GM18861 (cell line): ENCODE results near the gene MIOX.
A peak's percentile ranks its signal among the peaks of the same experiment; 100 is the strongest.

Experiments
- ATAC-seq: cut with Tn5 transposase; IDR thresholded peaks from one replicate; pipeline ENCODE4 v1.9.1; 2021; ENCODE audit not compliant: unreplicated experiment

MIOX gene

DNA sequence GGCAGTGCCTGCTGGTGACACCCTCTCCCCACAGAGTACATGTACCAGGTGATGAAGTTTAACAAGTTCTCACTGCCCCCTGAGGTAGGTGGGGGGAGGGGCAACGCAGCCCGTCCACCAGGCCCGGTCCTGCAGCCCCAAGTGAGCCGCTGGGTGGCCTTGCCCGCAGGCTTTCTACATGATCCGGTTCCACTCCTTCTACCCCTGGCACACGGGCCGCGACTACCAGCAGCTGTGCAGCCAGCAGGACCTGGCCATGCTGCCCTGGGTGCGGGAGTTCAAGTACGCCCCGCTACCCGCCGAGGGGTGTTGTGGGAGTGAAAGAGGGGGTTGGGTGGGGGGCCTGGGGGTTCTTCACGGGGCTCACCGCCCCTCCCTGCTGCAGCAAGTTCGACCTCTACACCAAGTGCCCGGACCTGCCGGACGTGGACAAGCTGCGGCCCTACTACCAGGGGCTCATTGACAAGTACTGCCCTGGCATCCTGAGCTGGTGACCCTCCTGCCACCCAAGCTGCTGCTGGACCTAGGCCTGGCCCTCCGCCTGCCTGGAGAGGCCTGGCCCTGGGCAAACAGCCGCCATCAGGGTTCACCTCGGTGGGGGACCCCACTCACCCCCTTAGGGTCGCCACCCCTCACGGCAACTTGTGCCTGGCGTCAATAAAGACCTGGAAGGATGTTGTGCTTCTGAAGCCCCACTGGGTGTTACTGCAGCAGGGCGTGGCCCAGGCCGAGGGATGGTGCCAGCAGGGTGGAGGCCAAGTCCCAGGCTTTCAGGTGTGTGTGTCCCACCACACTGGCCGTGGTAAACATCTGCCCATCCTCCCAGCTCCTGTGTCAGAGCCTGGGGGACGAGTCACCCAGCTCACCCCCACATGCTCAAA is 2.9 kb downstream of the MIOX start:
- no peak for ATAC-seq

DNA sequence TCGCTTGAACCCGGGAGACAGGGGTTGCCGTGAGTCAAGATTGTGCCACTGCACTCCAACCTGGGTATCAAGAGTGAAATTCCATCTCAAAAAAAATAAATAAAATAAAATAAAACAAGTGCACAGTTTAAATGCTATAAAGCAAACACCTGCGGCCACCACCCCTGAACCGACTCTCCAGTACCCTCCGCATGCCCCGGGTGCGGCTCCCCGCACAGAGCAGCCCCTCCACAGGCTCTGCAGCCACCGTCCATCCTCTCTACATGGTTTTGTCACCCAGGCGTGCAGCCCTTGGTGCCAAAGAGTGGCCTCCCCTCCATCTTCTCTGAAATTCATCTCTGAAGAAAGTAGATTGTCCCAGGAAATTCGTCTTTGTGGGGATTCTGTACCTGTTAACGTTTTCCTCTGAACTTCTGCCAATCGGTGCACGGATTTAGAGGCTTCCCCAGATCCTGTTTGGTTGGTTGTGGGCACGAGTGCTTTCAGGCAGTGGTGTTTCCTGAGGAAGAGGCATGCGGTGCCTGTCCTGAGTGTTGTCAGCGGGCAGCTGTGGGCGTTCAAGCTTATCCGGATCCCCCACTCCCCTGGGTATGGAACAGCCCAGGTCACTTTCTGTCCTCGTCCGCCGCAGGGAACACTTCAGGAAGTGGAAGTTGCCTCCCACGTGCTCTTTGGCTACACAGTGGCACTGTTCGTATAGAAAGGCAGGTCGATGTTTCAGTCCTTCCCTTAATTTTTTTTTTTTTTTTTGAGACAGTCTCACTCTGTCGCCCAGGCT is 4.1 kb downstream of the MIOX start:
- ATAC-seq = no peak

DNA sequence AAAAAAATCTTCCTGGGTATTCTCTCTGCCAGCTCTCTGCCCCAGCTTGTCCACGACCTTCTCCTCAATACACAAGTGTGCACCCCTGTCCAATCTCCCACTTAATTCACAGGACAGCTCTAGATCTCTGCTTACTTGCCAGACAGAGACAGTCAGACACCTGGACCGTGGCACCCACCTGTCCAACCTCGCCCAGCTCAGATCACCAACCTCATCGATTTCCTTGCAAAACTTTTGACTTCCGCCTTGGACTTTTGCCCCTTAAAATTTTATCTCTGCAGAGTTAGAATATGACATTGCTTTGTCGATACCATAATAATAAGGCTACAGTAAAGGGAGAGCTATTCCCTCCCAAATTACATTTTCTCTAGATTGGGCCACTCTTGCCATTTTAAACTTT is 10.4 kb downstream of the MIOX start:
- no peak for ATAC-seq

DNA sequence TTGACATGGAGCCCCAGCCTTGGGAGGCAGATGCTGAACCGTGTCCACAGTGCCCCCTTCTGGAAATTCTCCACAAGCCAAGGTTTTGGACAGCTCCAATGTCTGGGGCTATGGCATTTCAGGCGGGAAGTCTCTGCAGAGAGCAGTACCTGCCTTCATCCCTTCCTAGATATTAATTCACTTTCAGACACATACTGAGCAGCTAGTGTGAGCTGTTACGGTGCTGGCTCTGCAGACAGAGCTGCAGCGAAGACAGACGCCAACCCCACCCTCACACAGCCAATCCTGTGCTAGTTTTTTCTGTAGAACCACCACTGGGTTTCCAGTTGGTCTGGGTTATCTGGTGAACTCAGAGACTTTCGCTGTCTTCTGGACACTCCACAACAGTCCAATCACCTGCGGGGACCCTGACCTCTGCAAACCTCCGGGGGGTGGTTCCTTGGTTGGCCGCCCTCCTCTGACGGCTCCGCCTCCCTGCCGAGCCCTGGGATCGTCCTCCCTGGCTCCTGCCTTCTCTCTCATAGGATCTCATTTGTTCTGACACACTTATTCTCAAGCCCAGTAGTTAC is 11.7 kb downstream of the MIOX start:
- ATAC-seq = no peak

DNA sequence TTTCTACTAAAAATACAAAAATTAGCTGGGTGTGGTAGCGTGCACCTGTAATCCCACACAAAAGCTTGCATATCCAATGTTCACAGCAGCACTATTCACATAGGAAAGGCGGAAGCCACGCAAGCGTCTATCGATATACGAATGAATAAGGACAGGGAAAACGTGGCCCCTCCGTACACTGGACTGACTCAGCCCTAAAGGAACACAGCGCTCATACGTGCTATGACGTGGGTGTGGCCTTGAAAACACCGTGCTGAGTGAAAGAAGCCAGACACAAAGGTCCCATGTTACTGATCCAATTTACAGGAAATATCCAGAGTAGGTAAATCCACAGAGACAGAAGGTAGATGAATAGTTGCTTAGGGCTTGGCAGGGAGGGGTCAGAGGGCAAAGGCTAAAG is 13.8 kb downstream of the MIOX start:
- no peak for ATAC-seq

DNA sequence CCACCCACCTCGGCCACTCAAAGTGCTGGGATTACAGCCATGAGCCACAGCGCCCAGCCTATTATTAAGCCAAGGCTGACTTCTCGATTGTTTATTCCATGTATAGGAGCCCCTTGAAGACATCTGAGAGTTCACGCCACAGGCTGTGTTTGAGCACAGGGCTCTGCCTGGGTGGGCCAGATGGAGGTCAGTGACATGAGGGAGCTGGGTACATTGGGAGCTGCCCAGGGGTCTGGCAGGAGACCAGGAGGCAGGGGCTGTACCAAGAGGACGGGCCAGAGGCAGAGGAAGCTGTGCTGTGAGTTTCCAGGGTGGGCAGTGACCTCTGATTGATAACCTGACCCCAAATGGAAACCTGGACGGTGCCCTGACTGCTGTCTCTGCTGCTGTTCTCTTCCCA is 15.4 kb downstream of the MIOX start:
- no peak for ATAC-seq

DNA sequence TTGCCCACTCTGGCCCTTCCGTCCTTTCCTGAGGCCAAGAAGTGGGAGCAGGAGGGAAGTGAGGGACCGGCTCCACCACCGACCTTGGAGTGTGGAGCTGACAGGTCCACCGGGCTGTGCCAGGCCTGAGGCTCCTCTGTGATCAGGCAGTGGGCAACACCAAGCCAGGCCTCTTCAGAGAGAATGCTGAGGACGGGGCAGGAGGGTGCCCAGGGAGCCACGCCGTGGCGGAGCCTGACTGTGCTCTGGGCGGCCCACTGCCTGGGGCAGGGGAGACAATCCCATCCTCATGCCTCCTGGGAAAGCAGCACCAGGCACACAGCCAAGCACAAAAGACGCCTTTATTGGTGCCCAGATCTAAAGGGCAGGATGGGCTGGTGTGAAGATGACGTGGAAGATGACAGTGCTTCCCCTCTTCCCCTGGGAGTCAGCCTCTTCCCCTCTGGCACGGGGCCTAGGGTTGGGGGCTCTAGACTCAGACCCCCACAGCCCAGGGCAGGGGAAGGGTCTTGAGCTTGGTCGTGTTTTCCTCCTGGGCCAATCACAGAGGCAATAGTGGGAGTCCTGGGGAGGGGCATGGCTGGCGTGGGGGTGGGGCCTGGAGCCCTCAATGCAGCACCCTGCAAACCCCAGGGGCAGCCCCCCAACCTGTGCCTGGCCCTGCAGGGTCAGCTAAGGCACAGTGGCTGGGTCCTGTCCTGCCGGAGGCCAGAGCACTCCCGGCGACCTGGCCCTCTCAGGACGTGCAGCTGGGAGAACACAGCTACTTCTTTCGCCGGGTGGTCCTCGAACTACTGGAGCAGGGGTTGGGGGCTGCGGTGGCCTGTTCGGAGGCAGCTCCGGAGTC is 16.2 kb downstream of the MIOX start:
- ATAC-seq = no peak

DNA sequence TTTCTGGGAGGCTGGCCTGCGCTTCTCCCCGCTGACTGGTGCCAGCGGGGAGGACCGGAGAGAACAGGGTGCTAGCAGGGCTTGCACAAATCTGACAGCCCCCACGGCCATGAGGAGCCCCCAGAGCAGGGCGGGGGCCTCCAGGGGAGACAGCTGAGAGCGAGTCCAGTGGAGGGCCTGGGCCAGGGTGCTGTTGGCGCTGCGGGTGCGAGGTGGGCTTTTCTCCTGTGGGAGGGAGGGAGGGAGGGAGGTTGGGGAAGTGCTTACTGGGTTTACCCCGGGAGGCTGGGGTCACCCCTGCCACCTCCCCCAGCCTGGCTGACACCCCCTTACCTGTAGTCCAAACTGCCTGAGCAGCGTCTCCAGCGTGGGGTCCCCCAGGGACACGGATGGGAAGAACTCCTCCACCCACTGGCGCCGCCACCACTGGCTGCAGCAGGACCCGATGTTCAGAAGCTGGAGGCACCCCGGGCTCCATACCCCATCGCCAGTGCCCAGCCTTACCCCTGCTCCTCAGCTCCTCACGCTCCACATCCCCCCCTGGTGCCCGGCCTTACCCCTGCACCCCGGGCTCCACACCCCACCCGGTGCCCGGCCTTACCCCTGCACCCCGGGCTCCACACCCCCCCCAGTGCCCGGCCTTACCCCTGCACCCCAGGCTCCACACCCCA is 17.0 kb downstream of the MIOX start:
- no peak for ATAC-seq

DNA sequence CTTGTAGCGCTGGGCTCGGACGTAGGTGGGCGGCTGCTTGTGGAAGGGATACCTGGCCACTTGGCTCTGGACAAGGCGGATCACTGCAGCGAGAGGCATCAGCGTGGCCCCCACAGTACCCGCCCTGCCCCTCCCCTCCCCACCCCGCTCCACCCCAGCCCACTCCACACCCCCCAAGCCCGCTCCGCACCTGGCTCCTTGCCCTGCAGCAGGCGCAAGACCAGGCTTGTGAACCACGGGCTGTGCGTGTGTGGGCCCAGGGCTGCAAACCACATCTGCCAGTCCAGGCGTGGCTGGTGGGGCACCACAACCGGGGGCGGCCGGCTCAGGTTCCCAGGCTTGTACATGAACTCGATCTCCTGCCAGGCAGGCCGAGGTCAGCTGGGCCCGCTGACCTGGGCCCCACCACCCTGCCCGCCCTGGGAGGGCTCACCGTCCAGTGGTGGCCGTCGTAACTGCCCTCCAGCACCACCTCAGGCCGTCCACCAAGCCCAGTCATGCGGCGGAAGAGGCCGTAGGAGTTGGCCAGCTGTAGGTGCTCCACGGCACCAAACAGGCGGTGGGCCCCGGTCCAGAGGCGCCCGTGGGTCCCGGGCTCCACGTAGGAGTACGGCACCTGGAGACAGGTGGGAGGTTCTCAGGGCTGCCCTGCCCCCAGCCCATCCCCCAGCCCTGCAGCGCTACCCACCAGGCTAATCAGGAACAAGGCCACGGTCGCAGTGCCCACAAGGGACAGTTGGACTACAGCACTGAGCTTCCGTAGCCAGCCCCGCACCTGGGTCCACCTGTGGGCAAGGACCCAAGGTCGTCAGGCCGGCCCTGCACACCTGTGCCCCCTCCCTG is 17.9 kb downstream of the MIOX start:
- ATAC-seq = no peak

DNA sequence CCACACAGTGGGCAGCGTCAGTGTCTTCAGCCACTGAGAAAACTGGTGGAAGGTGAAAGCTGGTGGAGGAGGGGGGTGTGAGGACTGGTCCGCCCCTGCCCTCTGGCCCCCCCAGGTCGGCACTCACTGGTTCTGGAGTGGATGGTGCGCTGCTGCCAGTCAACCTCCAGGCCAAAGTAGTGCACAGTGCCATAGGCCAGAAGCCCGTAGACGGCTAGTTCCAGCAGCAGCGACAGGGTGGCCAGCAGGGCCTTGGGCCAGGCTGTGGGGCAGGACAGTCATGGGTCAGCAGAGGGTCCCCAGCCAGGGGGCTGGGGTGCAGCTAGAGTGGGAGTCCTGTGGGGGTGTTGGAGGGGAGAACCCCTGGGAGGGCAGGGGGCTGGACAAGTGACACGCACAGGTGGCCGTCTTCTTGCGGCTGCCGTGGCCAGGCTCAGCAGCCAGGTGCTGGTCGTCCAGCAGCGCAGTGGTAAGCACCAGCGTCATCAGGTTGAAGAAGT is 18.7 kb downstream of the MIOX start:
- no peak for ATAC-seq

DNA sequence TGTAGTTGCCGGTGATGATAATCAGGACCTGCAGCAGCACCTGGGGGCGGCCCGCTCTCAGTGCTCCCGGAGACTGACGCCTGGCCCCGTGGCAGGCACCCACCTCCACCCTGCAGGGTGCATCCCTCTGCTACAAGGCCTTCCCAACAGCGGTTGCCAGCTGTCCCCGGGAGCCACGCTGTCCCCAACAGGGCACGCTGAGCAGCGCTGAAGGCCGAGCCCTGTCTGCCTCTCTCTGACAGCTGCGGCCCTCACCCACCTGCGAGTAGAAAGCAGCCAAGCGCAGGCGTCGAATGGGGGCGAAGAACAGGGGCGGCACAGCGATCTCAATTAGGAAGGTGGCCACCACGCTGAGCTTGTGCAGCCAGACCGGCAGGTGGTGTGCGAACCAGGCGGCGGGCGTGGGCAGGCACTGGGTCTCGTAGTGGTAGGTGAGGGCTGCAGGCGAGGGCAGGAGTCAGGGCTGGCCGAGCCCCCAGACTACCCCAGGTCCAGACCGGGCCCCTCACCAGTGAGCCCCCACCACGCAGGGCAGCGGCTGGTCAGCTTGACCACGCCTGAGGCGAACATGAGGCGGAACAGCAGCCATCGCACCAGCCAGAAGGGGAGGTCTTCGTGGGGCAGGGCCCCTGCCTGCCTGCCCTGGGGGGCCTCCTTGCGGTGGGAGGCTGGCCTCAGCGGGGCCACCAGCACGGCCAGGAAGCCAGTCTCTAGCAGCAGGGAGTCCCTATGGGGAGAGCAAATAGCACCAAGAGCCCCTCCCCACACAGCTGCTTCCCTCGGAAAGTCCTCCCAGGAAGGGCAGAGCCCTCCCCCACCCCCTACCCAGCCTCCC is 19.3 kb downstream of the MIOX start:
- ATAC-seq = no peak

DNA sequence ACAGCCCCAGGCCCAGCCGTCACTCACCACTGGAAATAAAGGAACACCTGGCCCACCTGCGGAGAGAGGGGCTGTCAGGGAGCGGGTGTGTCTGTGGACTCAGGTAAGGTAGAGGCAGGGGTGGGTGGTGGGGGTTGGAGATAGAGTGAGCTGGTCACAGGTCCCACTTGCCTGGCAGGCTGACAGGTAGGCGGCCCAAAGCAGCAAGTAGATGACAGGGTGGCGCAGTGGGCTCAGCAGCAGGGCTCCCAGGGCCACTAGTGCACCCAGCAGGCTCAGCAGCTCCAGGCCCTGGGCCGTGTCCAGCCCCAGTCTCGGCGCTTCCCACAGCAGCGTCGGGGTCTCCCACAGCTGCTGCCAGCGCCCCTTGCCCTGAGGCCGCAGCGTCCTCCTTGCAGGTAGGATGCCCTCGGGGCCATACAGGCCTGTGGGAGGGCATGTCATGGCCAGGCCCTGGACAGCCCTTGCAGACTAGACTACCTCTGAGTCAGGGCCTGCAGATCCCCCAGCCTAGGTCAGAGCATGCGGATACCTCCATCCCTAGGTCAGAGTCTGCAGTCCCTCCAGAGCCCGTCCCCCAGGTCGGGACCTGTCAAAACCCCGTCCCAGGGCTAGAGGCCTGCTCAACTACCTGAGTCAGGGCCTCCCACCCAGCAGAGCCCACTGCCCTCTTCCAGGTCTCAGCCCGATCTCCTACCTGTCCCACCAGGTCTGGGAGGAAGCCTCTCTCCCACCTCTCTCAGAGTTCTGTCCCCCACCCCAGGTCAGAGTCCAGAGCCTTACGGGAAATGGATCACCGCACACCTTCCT is 20.2 kb downstream of the MIOX start:
- ATAC-seq = no peak

DNA sequence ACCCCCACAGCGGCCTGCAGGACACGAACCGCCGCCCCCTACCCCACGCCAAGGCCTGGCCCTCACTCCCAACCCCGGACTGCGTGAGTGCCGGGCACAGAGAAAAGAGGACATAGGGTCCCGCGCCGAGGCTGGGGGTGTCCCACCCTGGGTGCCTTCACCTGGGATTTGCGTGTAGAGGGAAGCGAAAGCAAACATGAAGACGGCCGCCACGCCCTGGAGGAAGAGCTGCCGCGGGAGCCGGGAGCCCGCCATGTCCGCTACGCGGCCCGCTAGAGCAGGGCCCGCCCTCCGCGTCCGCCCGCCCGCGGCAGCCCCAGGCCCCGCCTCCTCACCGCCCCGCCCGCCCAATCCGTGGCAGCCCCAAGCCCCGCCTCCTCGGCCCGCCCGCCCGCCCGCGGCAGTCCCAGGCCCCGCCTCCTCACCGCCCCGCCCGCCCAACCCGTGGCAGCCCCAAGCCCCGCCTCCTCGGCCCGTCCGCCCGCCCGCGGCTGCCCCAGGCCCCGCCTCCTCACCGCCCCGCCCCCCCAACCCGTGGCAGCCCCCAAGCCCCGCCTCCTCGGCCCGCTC is 20.8 kb downstream of the MIOX start, which contains the start of gene LMF2:
TSS of gene LMF2 (minus strand) at position 282 of the 570 bp plus-strand sequence. CDS start at position 255, 27 bp downstream.
- no peak for ATAC-seq

DNA sequence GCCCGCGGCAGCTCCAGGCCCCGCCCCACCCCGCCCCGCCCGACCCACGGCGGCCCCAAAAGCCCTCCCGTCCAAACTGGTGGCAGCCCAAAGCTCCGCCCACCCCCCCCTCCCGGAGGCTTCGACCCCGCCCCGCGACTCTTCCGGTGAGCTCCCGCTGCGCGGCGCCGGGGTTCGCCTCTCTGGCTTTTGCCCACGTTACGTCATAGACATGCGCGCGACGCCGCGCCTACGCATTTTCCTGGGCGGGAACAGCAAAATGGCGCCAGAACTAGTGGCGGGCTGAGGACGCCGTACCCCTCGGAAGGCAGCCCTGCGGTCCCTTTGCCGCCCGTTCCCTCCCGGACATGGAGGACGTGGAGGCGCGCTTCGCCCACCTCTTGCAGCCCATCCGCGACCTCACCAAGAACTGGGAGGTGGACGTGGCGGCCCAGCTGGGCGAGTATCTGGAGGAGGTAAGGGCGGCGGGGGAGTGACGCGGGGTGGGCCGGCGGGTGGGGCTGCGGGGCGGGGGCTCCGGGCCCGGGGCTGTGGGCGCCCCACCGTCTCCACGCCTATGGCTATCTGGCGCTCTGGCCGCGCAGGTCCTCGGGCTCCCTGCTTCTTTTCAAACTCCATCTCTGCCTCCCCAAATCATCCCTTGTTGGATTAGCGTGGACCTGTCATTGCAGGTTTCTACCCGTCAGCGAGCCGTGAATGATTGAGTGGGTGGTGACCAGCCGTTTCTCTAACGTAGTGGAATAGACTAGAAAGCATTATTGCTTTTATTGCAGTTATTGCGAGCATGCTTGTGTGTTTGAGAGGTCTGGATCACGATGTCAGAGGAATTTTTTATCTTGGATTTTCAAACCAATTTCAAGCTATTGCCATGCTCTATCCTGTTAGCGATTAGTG is 21.6 kb downstream of the MIOX start, which contains the start of gene NCAPH2:
TSS of gene NCAPH2 (plus strand) at position 234 of the 894 bp plus-strand sequence. CDS start at position 348, 114 bp downstream.
- peak; percentile 68 for ATAC-seq

DNA sequence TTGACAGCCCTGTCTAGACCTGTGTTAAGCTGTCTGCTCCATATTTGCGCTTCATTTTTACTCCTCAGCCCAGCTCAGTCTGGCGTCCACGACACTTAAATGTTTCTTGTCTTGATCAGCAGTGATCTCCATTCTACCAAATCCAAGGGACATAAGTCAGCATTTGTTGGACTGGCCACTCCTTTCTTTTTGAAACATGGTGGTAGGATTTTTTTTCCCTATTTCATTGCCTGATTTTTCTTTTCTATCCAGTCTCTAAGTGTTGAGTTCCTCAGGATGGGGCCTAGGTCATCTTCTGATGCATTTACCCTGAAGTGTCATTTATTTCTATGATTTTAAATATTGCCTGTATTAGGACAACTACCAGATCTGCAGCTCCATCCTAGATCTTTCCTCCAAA is 22.2 kb downstream of the MIOX start:
- no peak for ATAC-seq

DNA sequence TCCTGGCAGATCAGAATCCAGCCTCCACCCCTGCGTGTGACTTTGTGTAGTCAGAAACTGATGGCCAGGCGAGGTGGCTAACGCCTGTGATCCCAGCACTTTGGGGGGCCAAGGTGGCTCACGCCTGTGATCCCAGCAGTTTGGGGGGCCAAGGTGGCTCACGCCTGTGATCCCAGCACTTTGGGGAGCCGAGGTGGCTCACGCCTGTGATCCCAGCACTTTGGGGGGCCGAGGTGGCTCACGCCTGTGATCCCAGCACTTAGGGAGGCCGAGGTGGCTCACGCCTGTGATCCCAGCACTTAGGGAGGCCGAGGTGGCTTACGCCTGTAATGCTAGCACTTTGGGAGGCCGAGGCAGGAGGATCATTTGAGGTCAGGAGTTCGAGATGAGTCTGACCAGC is 26.5 kb downstream of the MIOX start:
- no peak for ATAC-seq
